ENCODE results near the gene TEAD1.

GRCh38 chr11:12715941-12716340 lies 41.7 kb downstream of the TEAD1 start:
- TF ChIP-seq POLR2AphosphoS5 (IDR thresholded peaks at IDR 0.05) = no peak
- no peak for TF ChIP-seq POLR2A (IDR thresholded peaks at IDR 0.05)

Measured in gastroesophageal sphincter (tissue), 2 donors.